ENCODE data around the gene COL10A1. TPM values are rescaled to one million over a fixed set of nuclear protein-coding genes. Genes with fewer than 3 reads are reported as not detected.

Gene COL10A1
- total RNA-seq, 1 donor from 2014 or later: not detected

Other genes with a start within 250 kb of the COL10A1 start
- 0.77 and 1.3 TPM in 2 replicates for gene FRK, start 65.2 kb downstream of the COL10A1 start, total RNA-seq
- gene NT5DC1, start 25.3 kb downstream of the COL10A1 start, total RNA-seq: 26.7 and 29.7 TPM in 2 replicates
- gene TSPYL4, start 127.9 kb upstream of the COL10A1 start, total RNA-seq: 22.2 and 25.8 TPM in 2 replicates
- 87.8 and 91.7 TPM in 2 replicates for gene TSPYL1, start 153.8 kb upstream of the COL10A1 start, total RNA-seq
- 83.2 and 83.7 TPM in 2 replicates for gene DSE, start 244.8 kb upstream of the COL10A1 start, total RNA-seq

All from astrocyte (in vitro differentiated cells and primary cell).